ENCODE measurements around the gene FAM114A1.

FAM114A1 gene

GRCh38 chr4:38837334-38837733 lies 30.3 kb upstream of the FAM114A1 start:
- DNase-seq (ENCODE audit: low read depth, low spot score), result no peak
- no peak for TF ChIP-seq CTCF (IDR thresholded peaks at IDR 0.05; ENCODE audit: low read depth, low read length)
- no peak overlapping the region for H3K4me3 ChIP-seq (ENCODE audit: low read depth, low read length)
- in situ Hi-C loops (cut with HindIII; ENCODE audit: low sequenced_read_pairs), result no loop called here

- TF ChIP-seq CTCF (IDR thresholded peaks at IDR 0.05; ENCODE audit: low read depth, low read length), result no peak
- in situ Hi-C loops (cut with HindIII; ENCODE audit: low sequenced_read_pairs), result no loop called here
- H3K4me3 ChIP-seq (ENCODE audit: low read depth, low read length), result no peak overlapping the region
- DNase-seq (ENCODE audit: low read depth, low spot score), result peak; percentile 27
These were observed 29.8 kb upstream of the FAM114A1 start for GRCh38 chr4:38837849-38838248.

- TF ChIP-seq CTCF (IDR thresholded peaks at IDR 0.05; ENCODE audit: low read depth, low read length), result no peak
- no peak for DNase-seq (ENCODE audit: low read depth, low spot score)
- H3K4me3 ChIP-seq (ENCODE audit: low read depth, low read length), result no peak overlapping the region
- in situ Hi-C loops (cut with HindIII; ENCODE audit: low sequenced_read_pairs), result no loop called here
These were observed 24.6 kb upstream of the FAM114A1 start for GRCh38 chr4:38842994-38843393.

- in situ Hi-C loops (cut with HindIII; ENCODE audit: low sequenced_read_pairs), result no loop called here
- no peak for TF ChIP-seq CTCF (IDR thresholded peaks at IDR 0.05; ENCODE audit: low read depth, low read length)
- no peak overlapping the region for H3K4me3 ChIP-seq (ENCODE audit: low read depth, low read length)
- DNase-seq (ENCODE audit: low read depth, low spot score), result no peak
These were observed 21.6 kb upstream of the FAM114A1 start for GRCh38 chr4:38846015-38846414.

- DNase-seq (ENCODE audit: low read depth, low spot score), result no peak
- in situ Hi-C loops (cut with HindIII; ENCODE audit: low sequenced_read_pairs), result no loop called here
- no peak overlapping the region for H3K4me3 ChIP-seq (ENCODE audit: low read depth, low read length)
- TF ChIP-seq CTCF (IDR thresholded peaks at IDR 0.05; ENCODE audit: low read depth, low read length), result no peak
These were observed 12.1 kb upstream of the FAM114A1 start for GRCh38 chr4:38855466-38855865.

- in situ Hi-C loops (cut with HindIII; ENCODE audit: low sequenced_read_pairs), result no loop called here
- H3K4me3 ChIP-seq (ENCODE audit: low read depth, low read length), result no peak overlapping the region
- no peak for DNase-seq (ENCODE audit: low read depth, low spot score)
- no peak for TF ChIP-seq CTCF (IDR thresholded peaks at IDR 0.05; ENCODE audit: low read depth, low read length)
These were observed 11.6 kb upstream of the FAM114A1 start for GRCh38 chr4:38856046-38856445.
